Colonic mucosa (tissue), 4 donors: ENCODE measurements around the gene S100A1. TPM values are rescaled to one million over a fixed set of nuclear protein-coding genes. Genes with fewer than 3 reads are reported as not detected.
"Not testable (repeated sequence)": the region's sequence is repeated elsewhere in the genome, so short reads cannot be mapped to it uniquely, and the experiment has no call there.

ENCODE experiments used
- DNase-seq: peaks from one replicate; pipeline ENCODE4 v3.0.0-alpha.2; 2020
- H3K27ac ChIP-seq: fragments of 200-600 bp; one replicate; pipeline ENCODE4 v1.8.0; 2021
- H3K27me3 ChIP-seq: fragments of 200-600 bp; one replicate; pipeline ENCODE4 v1.8.0; 2021
- H3K36me3 ChIP-seq: fragments of 200-600 bp; one replicate; pipeline ENCODE4 v1.8.0; 2021
- H3K4me1 ChIP-seq: fragments of 200-600 bp; one replicate; pipeline ENCODE4 v1.8.0; 2021; ENCODE audit warnings: mild to moderate bottlenecking
- H3K4me3 ChIP-seq: fragments of 200-600 bp; one replicate; pipeline ENCODE4 v1.8.0; 2021
- H3K9ac ChIP-seq, 2 donors: one replicate each; pipeline ENCODE4 v1.7.0; 2013; ENCODE audit warnings: control low read depth in 2 of 2, low read depth in 2 of 2, low read length in 2 of 2
- H3K9me3 ChIP-seq: fragments of 200-600 bp; one replicate; pipeline ENCODE4 v1.8.0; 2021
- intact Hi-C: fragments of 100-400 bp; cut with DNase I; formaldehyde crosslinking; loops from one replicate; pipeline ENCODE4 v1.14.1; 2022
- total RNA-seq, 2 donors: library from RNA; stranded (reverse); fragmentation: NEBNext Ultra II Directional in 1 of 2; extraction: Animal tissue kit (Norgen Biotek cat#: 25700) in 1 of 2; gene quantifications; one replicate each; pipeline ENCODE4 v1.2.1, GENCODE V29; 2021
- TF ChIP-seq, protein P1 (sequence below): fragments of 200-600 bp; IDR thresholded peaks from one replicate; pipeline ENCODE4 v1.8.0; 2022; ENCODE audit warnings: antibody characterized with exemption, mild to moderate bottlenecking
- donor health status: healthy.
- donor health status: DM: no; HTN: no; CAD: no.
- donor health status: DM: no; HTN: no; CAD: no.

The S100A1 gene
- 1 to 10 TPM in 1 of 2 donors, under 1 TPM in 1; 0.69 to 1.5 TPM for total RNA-seq

DNA sequence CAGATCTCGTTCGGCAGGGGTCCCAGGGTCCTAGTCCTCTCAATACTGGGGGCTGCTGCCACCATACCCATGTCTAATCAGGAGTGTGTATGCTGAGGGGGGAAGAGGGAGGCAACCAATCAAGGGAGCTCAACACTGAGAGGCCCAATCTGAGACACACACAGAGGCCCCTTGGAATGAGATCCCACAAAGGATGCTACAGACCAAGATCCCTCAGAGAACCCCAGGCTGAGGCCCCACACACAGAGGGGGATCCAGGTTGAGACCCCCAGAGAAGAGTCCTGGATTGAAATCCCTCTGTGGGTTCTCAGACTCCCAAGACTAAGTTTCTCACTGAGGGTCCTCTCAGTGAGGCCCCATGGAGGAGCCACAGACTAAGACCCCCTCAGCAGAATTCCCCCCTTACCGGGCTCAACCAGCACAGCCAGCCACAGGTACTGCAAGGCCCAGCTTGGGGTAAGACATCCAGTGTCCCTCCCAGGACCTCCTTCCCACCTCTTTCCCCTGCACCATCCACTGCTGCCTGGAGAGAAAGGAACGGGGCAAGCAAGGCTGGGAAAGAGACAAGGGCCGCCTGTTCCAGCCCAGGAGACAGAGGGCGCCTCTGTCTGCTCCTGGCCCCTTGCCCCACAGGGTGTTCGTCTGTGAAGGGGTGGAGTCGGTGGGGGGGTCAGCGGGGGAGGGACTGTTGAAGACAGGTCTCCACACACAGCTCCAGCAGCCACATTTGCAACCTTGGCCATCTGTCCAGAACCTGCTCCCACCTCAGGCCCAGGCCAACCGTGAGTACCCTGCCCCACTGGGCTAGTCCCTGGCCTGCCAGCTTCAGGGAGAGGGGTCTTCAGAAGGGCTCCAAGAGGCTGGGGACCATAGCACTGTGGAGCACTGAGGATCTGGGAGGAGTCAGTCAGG is at the start of gene S100A1:
Gene S100A1 (plus strand): TSS at position 720 of the 912 bp plus-strand sequence. CDS start 2,088 bp downstream, outside the sequence.
- Histone ChIP-seq H3K9ac (peak within 1 kb of the TSS; percentile 74 to 78), H3K4me1 (peaks cover 9% of the 10 kb centered on the region), H3K9me3 (no peaks in the 10 kb centered on the region), H3K4me3 (peak within 1 kb of the TSS; percentile 42), H3K27ac (peak within 1 kb of the TSS; percentile 74), H3K27me3 (no peaks in the 10 kb centered on the region), H3K36me3 (no peaks in the 10 kb centered on the region)
- DNase-seq, result no peak
- intact Hi-C loops, result no loop called here
- TF ChIP-seq, protein P1, sequence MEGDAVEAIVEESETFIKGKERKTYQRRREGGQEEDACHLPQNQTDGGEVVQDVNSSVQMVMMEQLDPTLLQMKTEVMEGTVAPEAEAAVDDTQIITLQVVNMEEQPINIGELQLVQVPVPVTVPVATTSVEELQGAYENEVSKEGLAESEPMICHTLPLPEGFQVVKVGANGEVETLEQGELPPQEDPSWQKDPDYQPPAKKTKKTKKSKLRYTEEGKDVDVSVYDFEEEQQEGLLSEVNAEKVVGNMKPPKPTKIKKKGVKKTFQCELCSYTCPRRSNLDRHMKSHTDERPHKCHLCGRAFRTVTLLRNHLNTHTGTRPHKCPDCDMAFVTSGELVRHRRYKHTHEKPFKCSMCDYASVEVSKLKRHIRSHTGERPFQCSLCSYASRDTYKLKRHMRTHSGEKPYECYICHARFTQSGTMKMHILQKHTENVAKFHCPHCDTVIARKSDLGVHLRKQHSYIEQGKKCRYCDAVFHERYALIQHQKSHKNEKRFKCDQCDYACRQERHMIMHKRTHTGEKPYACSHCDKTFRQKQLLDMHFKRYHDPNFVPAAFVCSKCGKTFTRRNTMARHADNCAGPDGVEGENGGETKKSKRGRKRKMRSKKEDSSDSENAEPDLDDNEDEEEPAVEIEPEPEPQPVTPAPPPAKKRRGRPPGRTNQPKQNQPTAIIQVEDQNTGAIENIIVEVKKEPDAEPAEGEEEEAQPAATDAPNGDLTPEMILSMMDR, result no peak

DNA sequence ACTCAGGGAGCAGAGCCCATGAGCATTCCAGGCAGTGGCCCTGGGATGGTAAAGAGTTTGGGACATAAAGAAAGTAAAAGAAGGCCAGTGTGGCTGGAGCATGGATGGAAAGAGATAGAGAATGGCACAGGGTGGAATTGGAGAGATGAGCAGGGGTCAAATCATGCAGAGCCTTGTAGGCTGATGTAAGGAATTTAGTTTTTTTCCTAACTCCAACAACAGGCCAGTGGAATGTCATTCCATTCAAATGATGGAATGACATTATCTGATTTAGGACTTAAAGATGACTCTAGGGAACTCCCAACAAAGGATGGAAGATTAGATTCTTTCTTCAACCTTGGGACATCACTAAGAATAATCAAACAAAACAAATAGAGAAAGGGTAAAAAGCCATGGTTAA is 49.7 kb upstream of the S100A1 start:
- intact Hi-C loops, result loop anchor here (10.0 kb wide), 2 partner anchors 86 to 176 kb away; no protein-coding TSS in a partner anchor
- no peak for DNase-seq
- Histone ChIP-seq H3K9ac (no peak overlapping the region), H3K36me3 (no peaks in the 10 kb centered on the region), H3K27me3 (no peaks in the 10 kb centered on the region), H3K4me3 (no peak overlapping the region), H3K27ac (no peak overlapping the region), H3K9me3 (no peaks in the 10 kb centered on the region), H3K4me1 (no peaks in the 10 kb centered on the region)
- TF ChIP-seq, protein P1, result no peak

DNA sequence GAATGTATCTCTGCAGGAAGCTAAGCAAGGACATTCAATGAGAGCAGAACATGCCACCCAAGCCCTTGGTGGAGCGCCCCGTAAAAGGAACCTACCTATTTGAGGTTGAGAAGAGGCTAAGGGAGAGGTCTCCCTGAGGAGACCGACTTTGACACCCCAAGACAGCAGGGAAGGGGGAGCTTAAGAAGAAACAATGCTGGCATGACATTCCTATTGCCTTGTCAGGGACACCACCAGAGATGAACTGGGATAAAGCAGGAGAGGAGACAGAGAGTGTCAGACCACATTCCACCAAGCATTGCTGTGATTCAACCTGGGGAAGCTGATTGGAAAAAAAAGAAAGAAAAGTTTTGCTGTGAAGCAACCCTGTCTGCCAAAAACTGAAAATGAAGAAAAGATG is 49.3 kb upstream of the S100A1 start:
- Histone ChIP-seq H3K9me3 (no peaks in the 10 kb centered on the region), H3K27me3 (no peaks in the 10 kb centered on the region), H3K27ac (no peak overlapping the region), H3K36me3 (no peaks in the 10 kb centered on the region), H3K4me3 (no peak overlapping the region), H3K9ac (no peak overlapping the region), H3K4me1 (no peaks in the 10 kb centered on the region)
- TF ChIP-seq, protein P1, result no peak
- intact Hi-C loops, result loop anchor here (10.0 kb wide), 2 partner anchors 86 to 176 kb away; no protein-coding TSS in a partner anchor
- DNase-seq, result no peak

DNA sequence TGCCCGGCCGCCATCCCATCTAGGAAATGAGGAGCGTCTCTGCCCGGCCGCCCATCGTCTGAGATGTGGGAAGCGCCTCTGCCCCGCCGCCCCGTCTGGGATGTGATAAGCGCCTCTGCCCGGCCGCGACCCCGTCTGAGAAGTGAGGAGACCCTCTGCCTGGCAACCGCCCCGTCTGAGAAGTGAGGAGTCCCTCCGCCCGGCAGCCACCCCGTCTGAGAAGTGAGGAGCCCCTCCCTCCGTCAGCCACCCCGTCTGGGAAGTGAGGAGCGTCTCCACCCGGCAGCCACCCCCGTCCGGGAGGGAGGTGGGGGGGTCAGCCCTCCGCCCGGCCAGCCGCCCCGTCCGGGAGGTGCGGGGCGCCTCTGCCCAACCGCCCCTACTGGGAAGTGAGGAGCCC is 45.4 kb upstream of the S100A1 start:
- H3K4me1 ChIP-seq, H3K4me3 ChIP-seq, H3K36me3 ChIP-seq, H3K27me3 ChIP-seq, H3K27ac ChIP-seq, H3K9me3 ChIP-seq, H3K9ac ChIP-seq, intact Hi-C loops, DNase-seq: not testable (repeated sequence)

DNA sequence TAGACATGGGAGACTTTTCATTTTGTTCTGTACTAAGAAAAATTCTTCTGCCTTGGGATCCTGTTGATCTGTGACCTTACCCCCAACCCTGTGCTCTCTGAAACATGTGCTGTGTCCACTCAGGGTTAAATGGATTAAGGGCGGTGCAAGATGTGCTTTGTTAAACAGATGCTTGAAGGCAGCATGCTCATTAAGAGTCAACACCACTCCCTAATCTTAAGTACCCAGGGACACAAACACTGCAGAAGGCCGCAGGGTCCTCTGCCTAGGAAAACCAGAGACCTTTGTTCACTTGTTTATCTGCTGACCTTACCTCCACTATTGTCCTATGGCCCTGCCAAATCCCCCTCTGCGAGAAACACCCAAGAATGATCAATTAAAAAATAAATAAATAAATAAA is 44.7 kb upstream of the S100A1 start:
- H3K9me3 ChIP-seq, H3K27me3 ChIP-seq, H3K9ac ChIP-seq, H3K36me3 ChIP-seq, intact Hi-C loops, DNase-seq, H3K4me1 ChIP-seq, H3K27ac ChIP-seq, H3K4me3 ChIP-seq: not testable (repeated sequence)

DNA sequence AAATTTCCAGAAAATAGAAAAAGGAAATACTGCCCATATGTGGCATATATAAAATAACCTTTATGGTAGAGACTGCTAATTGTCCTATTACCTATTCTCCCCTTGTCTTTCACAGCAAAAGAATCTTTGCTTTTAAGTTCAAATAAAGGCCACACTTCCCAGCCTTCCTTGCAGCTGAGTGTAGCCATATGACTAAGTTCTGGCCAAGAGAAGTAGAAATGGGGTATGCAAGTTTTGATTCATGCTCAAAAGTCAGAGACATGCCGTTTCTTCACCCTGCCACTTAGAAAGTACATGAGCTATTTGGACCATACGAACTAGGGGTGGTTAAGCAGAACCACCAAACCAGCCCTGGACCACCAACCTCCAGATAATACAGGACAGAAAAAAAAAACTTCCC is 44.3 kb upstream of the S100A1 start:
- DNase-seq, result no peak
- Histone ChIP-seq H3K36me3 (no peaks in the 10 kb centered on the region), H3K27me3 (no peaks in the 10 kb centered on the region), H3K4me1 (no peaks in the 10 kb centered on the region), H3K9me3 (no peaks in the 10 kb centered on the region), H3K27ac (no peak overlapping the region), H3K4me3 (no peak overlapping the region), H3K9ac (no peak overlapping the region)
- TF ChIP-seq, protein P1, result no peak
- intact Hi-C loops, result no loop called here
